RWPE1 (cell line): ENCODE data around the gene RALGAPB.

Experiments used
- CTCF ChIA-PET: fragments of 350-600 bp; sonication (Branson Sonifier 250); formaldehyde crosslinking; extraction: SDS; loops from one replicate; lab custom pipeline; 2021; lab: Yijun Ruan, JAX
- POLR2A ChIA-PET: fragments of 400-600 bp; formaldehyde crosslinking; extraction: SDS; loops from one replicate; lab custom pipeline; 2020; ENCODE audit warnings: antibody characterized with exemption; ENCODE audit not compliant: low non-redundant PET; lab: Yijun Ruan, JAX
- DNase-seq: peaks from one replicate; pipeline ENCODE4 v3.0.0; 2012; ENCODE audit warnings: low spot score
- H3K27ac ChIP-seq: fragments of 450-650 bp; 2 replicates; pipeline ENCODE4 v1.5.1; 2017
- TF ChIP-seq, protein P1 (sequence below): fragments of 450-650 bp; conservative IDR thresholded peaks from 2 replicates; pipeline ENCODE4 v1.5.1; 2017; ENCODE audit warnings: low read depth, mild to moderate bottlenecking

RALGAPB gene

DNA sequence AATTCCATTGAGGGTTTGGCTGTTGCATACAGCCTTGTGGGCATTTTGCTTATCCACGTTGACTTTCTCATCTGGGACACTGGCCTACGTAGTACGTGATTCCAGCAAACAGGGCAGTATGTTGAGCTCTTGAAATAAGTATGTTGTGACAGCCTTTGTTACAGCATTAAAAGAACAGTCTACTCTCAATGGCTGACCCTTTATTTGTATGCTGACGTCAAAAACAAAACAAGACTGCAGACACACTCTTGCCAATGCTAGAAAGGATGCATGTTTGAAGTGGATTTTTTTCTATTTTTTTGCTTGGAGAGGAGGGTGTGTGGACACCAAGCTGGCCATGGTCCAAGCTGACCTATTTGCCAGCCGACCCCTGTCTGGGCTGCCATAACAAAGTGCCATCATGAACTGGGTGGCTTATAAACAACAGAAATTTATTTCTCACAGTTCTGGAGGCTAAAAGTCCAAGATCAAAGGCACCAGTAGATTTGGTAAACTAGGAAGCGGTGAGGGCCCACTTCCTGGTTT is 26.7 kb upstream of the RALGAPB start:
- ChIA-PET POLR2A (interaction anchor here (0.6 to 2.1 kb wide), 4 partner anchors 11 to 792 kb away, joined by 3 to 23 read pairs (median 4); partner anchors contain the start of genes RALGAPB and SNHG17), CTCF (interaction anchor here (0.5 to 2.8 kb wide), 16 partner anchors 9 to 933 kb away, joined by 3 to 40 read pairs (median 4); partner anchors contain the start of genes RALGAPB and SNHG17)
- no peak for DNase-seq
- TF ChIP-seq, protein P1, sequence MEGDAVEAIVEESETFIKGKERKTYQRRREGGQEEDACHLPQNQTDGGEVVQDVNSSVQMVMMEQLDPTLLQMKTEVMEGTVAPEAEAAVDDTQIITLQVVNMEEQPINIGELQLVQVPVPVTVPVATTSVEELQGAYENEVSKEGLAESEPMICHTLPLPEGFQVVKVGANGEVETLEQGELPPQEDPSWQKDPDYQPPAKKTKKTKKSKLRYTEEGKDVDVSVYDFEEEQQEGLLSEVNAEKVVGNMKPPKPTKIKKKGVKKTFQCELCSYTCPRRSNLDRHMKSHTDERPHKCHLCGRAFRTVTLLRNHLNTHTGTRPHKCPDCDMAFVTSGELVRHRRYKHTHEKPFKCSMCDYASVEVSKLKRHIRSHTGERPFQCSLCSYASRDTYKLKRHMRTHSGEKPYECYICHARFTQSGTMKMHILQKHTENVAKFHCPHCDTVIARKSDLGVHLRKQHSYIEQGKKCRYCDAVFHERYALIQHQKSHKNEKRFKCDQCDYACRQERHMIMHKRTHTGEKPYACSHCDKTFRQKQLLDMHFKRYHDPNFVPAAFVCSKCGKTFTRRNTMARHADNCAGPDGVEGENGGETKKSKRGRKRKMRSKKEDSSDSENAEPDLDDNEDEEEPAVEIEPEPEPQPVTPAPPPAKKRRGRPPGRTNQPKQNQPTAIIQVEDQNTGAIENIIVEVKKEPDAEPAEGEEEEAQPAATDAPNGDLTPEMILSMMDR: no peak
- no peak overlapping the region for H3K27ac ChIP-seq

- ChIA-PET CTCF (interaction anchor here (0.5 to 2.8 kb wide), 19 partner anchors 9 to 933 kb away, joined by 3 to 40 read pairs (median 4); partner anchors contain the start of genes RALGAPB and SNHG17), POLR2A (interaction anchor here (0.6 to 2.1 kb wide), 4 partner anchors 12 to 792 kb away, joined by 3 to 23 read pairs (median 4); partner anchors contain the start of genes RALGAPB and SNHG17)
- peak overlapping the region; percentile 67 for H3K27ac ChIP-seq
- TF ChIP-seq, protein P1: peak; percentile 99
- DNase-seq: peak; percentile 94
Observed at GRCh38 chr20:38446441-38447209, 26.0 kb upstream of the RALGAPB start.

DNA sequence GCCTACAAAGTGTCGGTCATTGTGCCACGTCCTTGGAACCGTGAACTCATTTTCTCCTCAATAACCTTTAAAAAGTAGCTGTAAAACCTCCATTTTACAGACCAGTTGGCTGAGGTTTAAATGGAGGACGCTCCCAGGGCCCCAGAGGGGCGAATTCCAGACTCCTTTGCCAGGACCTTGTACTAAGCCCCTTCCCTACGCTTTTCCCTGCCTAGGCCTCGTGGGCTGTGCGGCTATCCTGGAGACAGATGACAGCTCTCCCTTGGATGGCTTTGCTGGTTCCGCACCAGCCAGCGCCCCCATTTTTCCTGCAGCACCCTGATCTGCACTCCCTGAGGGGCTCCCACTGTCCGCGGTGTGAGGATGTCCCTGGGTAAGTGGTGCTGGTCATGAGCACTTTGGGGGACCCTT is 25.4 kb upstream of the RALGAPB start:
- ChIA-PET CTCF (interaction anchor here (0.6 to 2.8 kb wide), 9 partner anchors 10 to 305 kb away, joined by 3 to 40 read pairs (median 5); partner anchors contain the start of genes RALGAPB and SNHG17), POLR2A (interaction anchor here (2.1 kb wide), 1 partner anchor 13 kb away, joined by 23 read pairs; the partner anchor contains the start of gene SNHG17)
- H3K27ac ChIP-seq: peak overlapping the region; percentile 67
- TF ChIP-seq, protein P1: no peak
- DNase-seq: no peak

- POLR2A ChIA-PET: interaction anchor here (1.1 kb wide), 1 partner anchor 13 kb away, joined by 4 read pairs; the partner anchor contains the start of gene SNHG17
- TF ChIP-seq, protein P1: no peak
- CTCF ChIA-PET: interaction anchor here (0.7 to 2.8 kb wide), 4 partner anchors 11 to 119 kb away, joined by 5 to 40 read pairs (median 11); partner anchors contain the start of genes RALGAPB and SNHG17
- no peak for DNase-seq
- no peak overlapping the region for H3K27ac ChIP-seq
Observed at GRCh38 chr20:38447931-38448675, 24.5 kb upstream of the RALGAPB start.

DNA sequence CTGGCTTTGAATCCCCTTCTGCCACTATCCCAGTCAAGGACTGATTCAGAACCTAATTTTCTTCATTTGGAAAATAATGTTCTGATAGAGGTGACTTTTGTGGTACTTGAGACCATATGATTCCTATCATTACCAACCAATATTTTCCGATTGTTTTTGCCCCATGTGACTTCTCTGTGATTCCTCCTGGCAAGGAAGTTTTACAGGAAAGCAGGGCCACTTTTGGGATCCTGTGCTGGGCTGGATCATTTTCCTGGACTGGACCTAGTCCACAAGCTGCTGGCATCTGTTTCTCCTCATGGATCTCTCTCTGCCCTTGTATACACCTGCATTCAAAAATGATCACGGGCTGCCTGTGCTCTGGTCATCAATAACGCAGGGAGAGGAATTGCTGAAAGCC is 23.6 kb upstream of the RALGAPB start:
- ChIA-PET CTCF (interaction anchor here (0.7 kb wide), 2 partner anchors 24 to 180 kb away, joined by 3 read pairs; partner anchors contain the start of gene RALGAPB), POLR2A (interaction anchor here (1.1 kb wide), 1 partner anchor 14 kb away, joined by 4 read pairs; the partner anchor contains the start of gene SNHG17)
- no peak for DNase-seq
- TF ChIP-seq, protein P1: no peak
- no peak overlapping the region for H3K27ac ChIP-seq
